ENCODE data around the gene SCN4B. TPM values are rescaled to one million over a fixed set of nuclear protein-coding genes. Genes with fewer than 3 reads are reported as not detected.

Gene SCN4B
- total and polyA plus RNA-seq, 4 experiments from 2014 or later, result not detected

DNA sequence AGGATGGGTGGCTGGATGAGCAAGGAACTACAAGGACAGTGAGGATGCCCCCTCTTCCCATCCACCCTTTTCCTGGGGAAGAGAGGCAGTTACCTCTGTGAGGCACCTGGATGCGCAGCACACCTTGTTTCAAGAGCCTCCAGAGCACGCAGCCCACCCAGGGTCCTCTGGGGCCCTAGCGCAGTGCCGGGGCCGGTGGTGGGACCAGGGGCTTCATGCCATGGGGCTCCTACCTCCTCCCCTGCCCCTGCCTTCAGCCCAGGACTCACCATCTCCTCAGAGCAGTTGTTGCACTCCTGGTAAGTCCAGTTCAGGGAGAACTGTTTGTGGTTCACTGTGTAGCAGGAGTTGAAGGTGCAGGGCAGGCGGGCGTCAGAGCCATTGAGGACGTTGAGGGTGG, 15.7 kb upstream of the SCN4B start:
- POLR2A ChIA-PET (ENCODE audit: partially characterized antibody), result no interaction called here
- Histone ChIP-seq H3K27ac (ENCODE audit: low read depth, low read length) (no peak overlapping the region), H3K36me3 (ENCODE audit: insufficient read depth, low read length) (no peaks in the 10 kb centered on the region), H3K9me3 (ENCODE audit: control insufficient read depth in 1 of 2, low read length in 2 of 2) (no peaks in the 10 kb centered on the region), H3K4me3 (ENCODE audit: low read length in 2 of 2) (no peak overlapping the region), H3K4me1 (ENCODE audit: insufficient read depth, low read length) (peaks cover 8% of the 10 kb centered on the region), H3K27me3 (ENCODE audit: insufficient read depth, low read length) (no peaks in the 10 kb centered on the region)
- Mint-ChIP-seq H3K36me3 (no peaks in the 10 kb centered on the region), H3K4me1 (peaks cover 0 to 5% (median 2%) of the 10 kb centered on the region in 4 donors), H3K9me3 (no peaks in the 10 kb centered on the region), H3K27me3 (peaks cover 4 to 12% of the 10 kb centered on the region in 2 donors), H3K4me3 (no peak overlapping the region), H3K27ac (no peak overlapping the region)
- intact Hi-C loops (cut with micrococcal nuclease), result no loop called here
- CTCF ChIA-PET (ENCODE audit: partially characterized antibody), result interaction anchor here (6.9 kb wide), 1 partner anchor 24 kb away, joined by 109 read pairs; no protein-coding TSS in a partner anchor
- DNase-seq, result no peak

DNA sequence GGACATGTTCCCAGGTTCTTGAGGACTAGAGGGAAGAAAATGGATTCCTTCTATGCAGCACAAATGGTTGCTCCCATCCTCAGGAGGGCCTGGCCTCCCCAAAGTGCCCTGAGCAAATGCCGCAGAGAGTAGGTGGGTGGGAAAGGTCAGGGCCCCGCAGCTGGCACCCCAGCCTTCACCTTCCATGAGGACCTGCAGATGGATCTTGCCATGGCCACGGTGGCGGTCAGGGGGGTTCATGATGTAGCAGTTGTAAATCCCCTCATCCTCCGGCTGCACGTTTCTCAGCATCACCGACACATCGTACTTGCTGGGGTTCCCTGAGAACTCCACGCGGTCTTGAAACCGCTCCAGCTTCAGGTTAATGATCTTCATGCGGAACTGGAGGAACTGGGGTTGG, 15.3 kb upstream of the SCN4B start:
- Histone ChIP-seq H3K9me3 (ENCODE audit: control insufficient read depth in 1 of 2, low read length in 2 of 2) (no peaks in the 10 kb centered on the region), H3K27ac (ENCODE audit: low read depth, low read length) (no peak overlapping the region), H3K36me3 (ENCODE audit: insufficient read depth, low read length) (no peaks in the 10 kb centered on the region), H3K4me3 (ENCODE audit: low read length in 2 of 2) (no peak overlapping the region), H3K4me1 (ENCODE audit: insufficient read depth, low read length) (peaks cover 8% of the 10 kb centered on the region), H3K27me3 (ENCODE audit: insufficient read depth, low read length) (no peaks in the 10 kb centered on the region)
- DNase-seq, result no peak
- no peaks in the 10 kb centered on the region for H3K36me3 Mint-ChIP-seq
- peaks cover 0 to 5% (median 2%) of the 10 kb centered on the region in 4 donors for H3K4me1 Mint-ChIP-seq
- no peaks in the 10 kb centered on the region for H3K9me3 Mint-ChIP-seq
- ChIA-PET POLR2A (ENCODE audit: partially characterized antibody) (no interaction called here), CTCF (ENCODE audit: partially characterized antibody) (interaction anchor here (0.7 to 6.9 kb wide), 3 partner anchors 17 to 362 kb away, joined by 3 to 109 read pairs (median 3); no protein-coding TSS in a partner anchor)
- no peak overlapping the region for H3K4me3 Mint-ChIP-seq
- intact Hi-C loops (cut with micrococcal nuclease), result no loop called here
- H3K27me3 Mint-ChIP-seq, result peaks cover 5 to 15% of the 10 kb centered on the region in 2 donors
- no peak overlapping the region for H3K27ac Mint-ChIP-seq

DNA sequence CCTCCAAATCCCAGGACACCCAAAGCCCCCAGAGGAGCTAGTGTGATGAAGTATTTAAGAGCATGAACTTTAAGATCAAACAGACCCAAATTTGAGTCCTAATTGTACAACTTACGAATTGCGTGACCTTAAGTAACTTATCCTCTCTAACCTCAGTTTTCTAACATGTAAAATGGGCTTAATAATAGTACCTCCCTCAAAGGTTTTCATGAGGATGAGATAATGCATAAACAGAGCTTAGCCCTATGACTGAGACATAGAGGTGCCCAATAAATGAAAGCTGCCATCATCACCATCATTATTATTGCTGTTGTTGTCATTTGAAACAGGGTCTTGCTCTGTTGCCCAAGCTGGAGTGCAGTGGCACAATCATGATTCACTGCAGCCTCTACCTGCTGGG, 14.6 kb upstream of the SCN4B start:
- Histone ChIP-seq H3K36me3 (ENCODE audit: insufficient read depth, low read length) (no peaks in the 10 kb centered on the region), H3K9me3 (ENCODE audit: control insufficient read depth in 1 of 2, low read length in 2 of 2) (no peaks in the 10 kb centered on the region), H3K27me3 (ENCODE audit: insufficient read depth, low read length) (no peaks in the 10 kb centered on the region), H3K4me3 (ENCODE audit: low read length in 2 of 2) (no peak overlapping the region), H3K27ac (ENCODE audit: low read depth, low read length) (no peak overlapping the region), H3K4me1 (ENCODE audit: insufficient read depth, low read length) (peaks cover 8% of the 10 kb centered on the region)
- Mint-ChIP-seq H3K36me3 (no peaks in the 10 kb centered on the region), H3K27me3 (peaks cover 7 to 15% of the 10 kb centered on the region in 2 donors), H3K9me3 (no peaks in the 10 kb centered on the region), H3K4me1 (peaks cover 0 to 5% (median 2%) of the 10 kb centered on the region in 4 donors), H3K4me3 (no peak overlapping the region), H3K27ac (no peak overlapping the region)
- POLR2A ChIA-PET (ENCODE audit: partially characterized antibody), result no interaction called here
- no peak for DNase-seq
- intact Hi-C loops (cut with micrococcal nuclease), result no loop called here
- CTCF ChIA-PET (ENCODE audit: partially characterized antibody), result interaction anchor here (0.7 to 6.9 kb wide), 4 partner anchors 18 to 362 kb away, joined by 3 to 109 read pairs (median 3); no protein-coding TSS in a partner anchor

DNA sequence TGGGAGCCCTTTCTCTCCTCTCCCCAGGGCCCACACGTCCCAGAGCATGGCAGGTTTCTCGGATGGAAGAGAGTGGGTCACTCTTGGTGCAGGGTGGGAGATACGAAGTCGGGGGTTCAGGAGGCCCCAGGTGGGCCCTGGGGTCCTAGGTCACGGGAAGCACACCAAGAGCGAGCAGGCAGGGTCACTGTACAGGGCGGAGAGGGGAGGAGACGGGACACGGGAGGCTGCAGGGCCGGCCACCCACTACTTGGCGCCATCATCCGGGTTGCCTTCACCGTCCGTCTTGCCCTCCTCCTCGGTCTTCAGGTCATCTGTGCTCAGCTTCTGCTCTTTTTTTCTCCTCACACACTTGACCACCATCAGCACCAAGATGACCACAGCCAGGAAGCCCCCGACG, 14.0 kb upstream of the SCN4B start:
- ChIA-PET POLR2A (ENCODE audit: partially characterized antibody) (no interaction called here), CTCF (ENCODE audit: partially characterized antibody) (interaction anchor here (1.0 to 1.2 kb wide), 2 partner anchors 220 to 361 kb away, joined by 3 read pairs; no protein-coding TSS in a partner anchor)
- Histone ChIP-seq H3K27me3 (ENCODE audit: insufficient read depth, low read length) (no peaks in the 10 kb centered on the region), H3K4me3 (ENCODE audit: low read length in 2 of 2) (no peak overlapping the region), H3K9me3 (ENCODE audit: control insufficient read depth in 1 of 2, low read length in 2 of 2) (no peaks in the 10 kb centered on the region), H3K36me3 (ENCODE audit: insufficient read depth, low read length) (no peaks in the 10 kb centered on the region), H3K4me1 (ENCODE audit: insufficient read depth, low read length) (peaks cover 5% of the 10 kb centered on the region), H3K27ac (ENCODE audit: low read depth, low read length) (no peak overlapping the region)
- intact Hi-C loops (cut with micrococcal nuclease), result no loop called here
- Mint-ChIP-seq H3K4me3 (no peak overlapping the region), H3K27me3 (peaks cover 12 to 15% of the 10 kb centered on the region in 2 donors), H3K27ac (no peak overlapping the region), H3K36me3 (no peaks in the 10 kb centered on the region), H3K9me3 (peaks cover 0 to 1% (median 0%) of the 10 kb centered on the region in 8 donors), H3K4me1 (peaks cover 0 to under 1% (median under 1%) of the 10 kb centered on the region in 4 donors)
- no peak for DNase-seq

DNA sequence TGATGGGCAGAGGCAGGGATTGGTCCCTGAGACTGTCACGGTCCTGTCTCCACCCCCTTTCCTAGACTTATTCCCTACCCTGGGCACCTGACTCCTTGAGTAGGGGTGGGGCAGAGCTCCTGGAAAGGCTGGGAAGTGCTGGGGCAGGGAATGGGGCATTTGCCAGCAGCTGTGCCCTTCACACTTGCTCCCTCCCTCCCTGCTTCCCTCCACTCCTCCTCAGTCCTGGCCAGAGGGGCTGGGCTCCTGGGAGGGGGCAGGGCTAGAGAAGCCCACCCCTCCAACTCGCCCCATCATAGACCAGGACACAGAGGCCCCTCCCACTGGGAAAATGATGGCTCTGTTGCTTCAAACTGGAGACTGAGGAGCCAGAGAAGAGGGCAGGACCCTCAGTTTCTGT, 12.3 kb upstream of the SCN4B start:
- CTCF ChIA-PET (ENCODE audit: partially characterized antibody), result no interaction called here

DNA sequence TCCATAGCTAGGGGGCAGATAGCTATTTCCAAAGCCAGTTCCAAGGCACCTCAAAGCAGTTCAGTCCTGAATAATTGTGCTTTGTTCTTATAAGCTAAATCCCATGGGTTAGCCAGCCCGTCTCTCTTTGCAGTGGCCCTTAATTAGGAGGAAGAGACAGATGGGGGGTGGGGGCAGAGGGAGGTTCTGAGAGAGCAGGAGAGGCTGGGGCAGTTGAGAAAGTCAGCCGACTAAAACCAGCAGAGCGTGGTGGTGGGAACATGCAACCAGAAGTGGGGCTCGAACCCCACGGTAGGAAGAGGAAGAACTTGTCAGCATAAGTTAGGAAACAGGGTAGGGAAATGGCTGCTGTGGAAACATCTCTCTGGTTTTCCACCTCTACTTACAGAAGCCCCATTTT, 10.9 kb upstream of the SCN4B start:
- Mint-ChIP-seq H3K36me3 (no peaks in the 10 kb centered on the region), H3K4me1 (no peaks in the 10 kb centered on the region), H3K27me3 (peaks cover 14 to 24% of the 10 kb centered on the region in 2 donors), H3K9me3 (peaks cover 0 to 3% (median 0%) of the 10 kb centered on the region in 8 donors), H3K4me3 (no peak overlapping the region), H3K27ac (no peak overlapping the region)
- intact Hi-C loops (cut with micrococcal nuclease), result no loop called here
- Histone ChIP-seq H3K9me3 (ENCODE audit: control insufficient read depth in 1 of 2, low read length in 2 of 2) (no peaks in the 10 kb centered on the region), H3K4me3 (ENCODE audit: low read length in 2 of 2) (no peak overlapping the region), H3K36me3 (ENCODE audit: insufficient read depth, low read length) (no peaks in the 10 kb centered on the region), H3K4me1 (ENCODE audit: insufficient read depth, low read length) (no peaks in the 10 kb centered on the region), H3K27ac (ENCODE audit: low read depth, low read length) (no peak overlapping the region), H3K27me3 (ENCODE audit: insufficient read depth, low read length) (peaks cover 10% of the 10 kb centered on the region)
- POLR2A ChIA-PET (ENCODE audit: partially characterized antibody), result no interaction called here
- DNase-seq, result no peak
- CTCF ChIA-PET (ENCODE audit: partially characterized antibody), result interaction anchor here (0.9 to 1.2 kb wide), 2 partner anchors 8 to 19 kb away, joined by 3 to 6 read pairs; no protein-coding TSS in a partner anchor

More for the DNA sequence above, 12.3 kb upstream of the SCN4B start:
- no peaks in the 10 kb centered on the region for H3K4me1 ChIP-seq (ENCODE audit: insufficient read depth, low read length)
- intact Hi-C loops (cut with micrococcal nuclease), result no loop called here
- no peak overlapping the region for H3K27ac Mint-ChIP-seq
- H3K4me3 ChIP-seq (ENCODE audit: low read length in 2 of 2), result no peak overlapping the region
- no peak for DNase-seq
- no peaks in the 10 kb centered on the region for H3K4me1 Mint-ChIP-seq
- H3K36me3 ChIP-seq (ENCODE audit: insufficient read depth, low read length), result no peaks in the 10 kb centered on the region
- no peak overlapping the region for H3K4me3 Mint-ChIP-seq
- no peak overlapping the region for H3K27ac ChIP-seq (ENCODE audit: low read depth, low read length)
- peaks cover 0 to 1% (median 0%) of the 10 kb centered on the region in 8 donors for H3K9me3 Mint-ChIP-seq
- POLR2A ChIA-PET (ENCODE audit: partially characterized antibody), result no interaction called here
- H3K36me3 Mint-ChIP-seq, result no peaks in the 10 kb centered on the region
- H3K9me3 ChIP-seq (ENCODE audit: control insufficient read depth in 1 of 2, low read length in 2 of 2), result no peaks in the 10 kb centered on the region
- H3K27me3 ChIP-seq (ENCODE audit: insufficient read depth, low read length), result no peaks in the 10 kb centered on the region
- H3K27me3 Mint-ChIP-seq, result peaks cover 12 to 17% of the 10 kb centered on the region in 2 donors

DNA sequence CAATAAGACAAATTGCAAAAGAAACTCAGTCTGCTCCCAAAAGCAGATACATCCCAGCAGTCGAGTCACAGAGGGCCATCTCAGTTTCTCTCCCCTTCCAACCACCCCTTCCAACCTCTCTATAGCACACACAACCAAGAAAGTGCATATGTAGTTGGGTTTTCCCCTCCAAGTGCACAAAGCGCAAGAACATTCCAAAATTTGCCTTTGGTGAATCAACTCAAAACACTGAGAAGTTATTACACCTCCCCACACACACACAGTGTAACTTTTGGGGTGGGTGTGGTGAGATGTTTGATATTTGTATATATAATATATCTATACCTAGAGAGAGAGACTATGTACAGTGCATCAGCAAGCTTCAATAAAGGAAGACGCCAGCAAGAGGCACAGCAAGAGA, 10.2 kb upstream of the SCN4B start:
- Mint-ChIP-seq H3K9me3 (peaks cover 0 to 3% (median 0%) of the 10 kb centered on the region in 8 donors), H3K36me3 (no peaks in the 10 kb centered on the region), H3K4me3 (no peak overlapping the region), H3K4me1 (peaks cover 0 to under 1% (median 0%) of the 10 kb centered on the region in 4 donors), H3K27me3 (peaks cover 15 to 26% of the 10 kb centered on the region in 2 donors), H3K27ac (peak overlapping the region in 1 of 7 donors; percentile 64)
- POLR2A ChIA-PET (ENCODE audit: partially characterized antibody), result no interaction called here
- CTCF ChIA-PET (ENCODE audit: partially characterized antibody), result interaction anchor here (0.9 kb wide), 1 partner anchor 9 kb away, joined by 6 read pairs; no protein-coding TSS in a partner anchor
- H3K27me3 ChIP-seq (ENCODE audit: insufficient read depth, low read length), result peaks cover 12% of the 10 kb centered on the region
- H3K9me3 ChIP-seq (ENCODE audit: control insufficient read depth in 1 of 2, low read length in 2 of 2), result no peaks in the 10 kb centered on the region
- H3K4me1 ChIP-seq (ENCODE audit: insufficient read depth, low read length), result no peaks in the 10 kb centered on the region
- intact Hi-C loops (cut with micrococcal nuclease), result no loop called here
- no peak overlapping the region for H3K4me3 ChIP-seq (ENCODE audit: low read length in 2 of 2)
- H3K27ac ChIP-seq (ENCODE audit: low read depth, low read length), result no peak overlapping the region
- no peaks in the 10 kb centered on the region for H3K36me3 ChIP-seq (ENCODE audit: insufficient read depth, low read length)
- no peak for DNase-seq

Data from CD4-positive, alpha-beta memory T cell (primary cell).